ENCODE results near the gene ITGAD.

DNA sequence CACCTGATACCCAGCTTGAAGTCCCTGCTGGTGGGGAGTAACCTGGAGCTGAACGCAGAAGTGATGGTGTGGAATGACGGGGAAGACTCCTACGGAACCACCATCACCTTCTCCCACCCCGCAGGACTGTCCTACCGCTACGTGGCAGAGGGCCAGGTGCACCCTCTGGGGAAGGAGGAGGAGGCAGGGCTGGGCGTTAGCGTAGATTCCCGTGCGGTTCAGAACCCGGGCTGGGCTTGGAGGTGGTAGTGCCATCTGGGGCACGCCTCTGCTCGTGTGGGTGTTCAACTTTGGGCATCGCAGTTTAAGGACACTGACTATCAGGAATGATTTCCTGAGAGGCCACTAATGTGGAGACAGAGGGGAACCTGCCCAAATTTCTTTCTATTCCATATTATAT lies 19.9 kb upstream of the ITGAD start:
- TF ChIP-seq CTCF (IDR thresholded peaks at IDR 0.05; ENCODE audit: low read length): no peak
- no peak for TF ChIP-seq EZH2 (IDR thresholded peaks at IDR 0.05; ENCODE audit: borderline replicate concordance, low read length)

Data from OCI-LY1 (cell line).